SK-N-SH (cell line): ENCODE data around the gene PCNX3. TPM values are rescaled to one million over a fixed set of nuclear protein-coding genes. Genes with fewer than 3 reads are reported as not detected.
A peak's percentile ranks its signal among the peaks of the same experiment; 100 is the strongest.

Source experiments
- CTCF ChIA-PET: fragments of 300-600, 350-600 bp; formaldehyde crosslinking; extraction: SDS; loops from one replicate; lab custom pipeline; 2021; lab: Yijun Ruan, JAX
- POLR2A ChIA-PET: fragments of 350-600 bp; sonication (Branson Sonifier 250); formaldehyde crosslinking; extraction: SDS; loops from one replicate; lab custom pipeline; 2020; ENCODE audit warnings: antibody characterized with exemption, inconsistent platforms; lab: Yijun Ruan, JAX
- DNase-seq: peaks from one replicate; pipeline ENCODE4 v3.0.0; 2012
- H2AFZ ChIP-seq: fragments of 200-600 bp; sonication (generic); 2 replicates; pipeline ENCODE4 v1.8.1; 2016; ENCODE audit warnings: antibody characterized with exemption, mild to moderate bottlenecking, low read depth
- H3F3A ChIP-seq: fragments of 200-600 bp; sonication (generic); replicated peaks from 2 replicates; pipeline ENCODE3; 2016; ENCODE audit warnings: antibody characterized with exemption, mild to moderate bottlenecking; ENCODE audit not compliant: insufficient read depth
- H3K27ac ChIP-seq, 2 experiments: fragments of 200-500 bp in 1 of 2; fragments of 200-600 bp in 1 of 2; sonication (Bioruptor generic) in 1 of 2; sonication (generic), shearing (Covaris generic) in 1 of 2; 2 replicates each; pipeline versions ENCODE4 v1.5.1 to v1.6.1; 2014 to 2016; ENCODE audit warnings: low read depth in 2 of 2, inconsistent platforms in 1 of 2, low read length in 1 of 2, mild to moderate bottlenecking in 1 of 2, mixed read lengths in 1 of 2
- H3K27me3 ChIP-seq: fragments of 200-600 bp; sonication (generic), shearing (Covaris generic); 2 replicates; pipeline ENCODE4 v1.6.1; 2016; ENCODE audit warnings: mixed run types; ENCODE audit not compliant: insufficient read depth
- H3K36me3 ChIP-seq, 2 experiments: fragments of 200-500 bp in 1 of 2; fragments of 200-600 bp in 1 of 2; sonication (Bioruptor generic) in 1 of 2; sonication (generic) in 1 of 2; replicated peaks in 1 of 2; 2 replicates each; pipeline versions ENCODE3 to v1.5.1; 2014 to 2016; ENCODE audit warnings: low read length in 1 of 2, mild to moderate bottlenecking in 1 of 2; ENCODE audit not compliant: insufficient read depth in 2 of 2, control insufficient read depth in 1 of 2
- H3K4me1 ChIP-seq, 2 experiments: fragments of 200-500 bp in 1 of 2; fragments of 200-600 bp in 1 of 2; sonication (Bioruptor generic) in 1 of 2; sonication (generic), shearing (Covaris generic) in 1 of 2; 2 replicates each; pipeline versions ENCODE4 v1.5.1 to v1.6.1; 2014 to 2016; ENCODE audit warnings: low read depth in 1 of 2, low read length in 1 of 2, mixed run types in 1 of 2; ENCODE audit not compliant: insufficient read depth in 2 of 2, control insufficient read depth in 1 of 2
- H3K4me2 ChIP-seq: fragments of 200-600 bp; sonication (generic), shearing (Covaris generic); 2 replicates; pipeline ENCODE4 v1.6.1; 2017; ENCODE audit warnings: mixed run types
- H3K4me3 ChIP-seq, 2 experiments: fragments of 200-500 bp in 1 of 2; fragments of 200-600 bp in 1 of 2; sonication (Bioruptor generic) in 1 of 2; sonication (generic), shearing (Covaris generic) in 1 of 2; 2 replicates each; pipeline versions ENCODE4 v1.5.1 to v1.8.1; 2014 to 2016; ENCODE audit warnings: low read depth in 2 of 2, inconsistent platforms in 1 of 2, low read length in 1 of 2, mild to moderate bottlenecking in 1 of 2, mixed read lengths in 1 of 2, moderate library complexity in 1 of 2
- H3K79me2 ChIP-seq: fragments of 200-600 bp; sonication (generic); 2 replicates; pipeline ENCODE4 v1.8.1; 2017; ENCODE audit warnings: mild to moderate bottlenecking; ENCODE audit not compliant: insufficient read depth
- H3K9ac ChIP-seq: fragments of 200-600 bp; sonication (generic); 2 replicates; pipeline ENCODE4 v1.6.1; 2017; ENCODE audit warnings: mixed run types
- H3K9me2 ChIP-seq: fragments of 200-600 bp; sonication (generic); 2 replicates; pipeline ENCODE4 v1.6.1; 2017; ENCODE audit warnings: mixed run types
- H3K9me3 ChIP-seq: fragments of 200-600 bp; sonication (generic); 2 replicates; pipeline ENCODE4 v1.6.1; 2017; ENCODE audit warnings: mixed run types, mild to moderate bottlenecking, moderate library complexity
- H4K20me1 ChIP-seq: fragments of 200-600 bp; sonication (generic); 2 replicates; pipeline ENCODE4 v1.6.1; 2017; ENCODE audit warnings: mild to moderate bottlenecking, mixed run types; ENCODE audit not compliant: insufficient read depth
- CHD2 ChIP-seq: fragments of 150-350 bp; IDR thresholded peaks from 2 replicates; pipeline ENCODE4 v1.6.1; 2018; ENCODE audit warnings: low read length; ENCODE audit not compliant: partially characterized antibody
- EP300 ChIP-seq, 2 experiments: IDR thresholded peaks; 2 replicates each; pipeline versions ENCODE4 v1.4.0 to v1.6.1; 2012; ENCODE audit warnings: borderline replicate concordance in 1 of 2, low read depth in 1 of 2, low read length in 1 of 2
- GATA2 ChIP-seq: sonication (generic); formaldehyde crosslinking; IDR thresholded peaks from 2 replicates; pipeline ENCODE4 v1.5.0; 2020; ENCODE audit warnings: mild to moderate bottlenecking, missing genetic modification reagents
- MEF2A ChIP-seq: IDR thresholded peaks from 2 replicates; pipeline ENCODE4 v1.4.0; 2012; ENCODE audit warnings: low read depth, borderline replicate concordance
- MXI1 ChIP-seq: IDR thresholded peaks from 2 replicates; pipeline ENCODE4 v1.6.1; 2012; ENCODE audit warnings: mild to moderate bottlenecking, low read depth, low read length, improper control_type of control experiment
- NFIC ChIP-seq: IDR thresholded peaks from 2 replicates; pipeline ENCODE4 v1.4.0; 2012; ENCODE audit warnings: borderline replicate concordance
- POLR2AphosphoS5 ChIP-seq: IDR thresholded peaks from 2 replicates; pipeline ENCODE4 v1.6.1; 2012; ENCODE audit warnings: low read depth, low read length
- RCOR1 ChIP-seq: fragments of 150-350 bp; IDR thresholded peaks from 2 replicates; pipeline ENCODE4 v1.6.1; 2017; ENCODE audit warnings: antibody characterized with exemption, low read length
- RXRA ChIP-seq: IDR thresholded peaks from 2 replicates; pipeline ENCODE4 v1.4.0; 2012; ENCODE audit warnings: low read depth, mild to moderate bottlenecking, borderline replicate concordance
- SIN3A ChIP-seq: IDR thresholded peaks from 2 replicates; pipeline ENCODE4 v1.6.1; 2012; ENCODE audit warnings: low read depth, mild to moderate bottlenecking, low read length, moderate library complexity, borderline replicate concordance
- TCF12 ChIP-seq: IDR thresholded peaks from 2 replicates; pipeline ENCODE4 v1.4.0; 2012
- TEAD4 ChIP-seq: IDR thresholded peaks from 2 replicates; pipeline ENCODE4 v1.4.0; 2012; ENCODE audit warnings: mild to moderate bottlenecking, borderline replicate concordance; ENCODE audit not compliant: insufficient read depth
- WGBS: methylation state at CpG from one replicate; pipeline ENCODE4 v1.1.6; 2017; ENCODE audit warnings: low lambda C conversion rate; 5-methylcytosine and 5-hydroxymethylcytosine counted together
- polyA plus RNA-seq, 3 experiments: library from polyadenylated mRNA; depleted of rRNA; stranded (reverse); fragments of >200 nt; gene quantifications; 2 replicates each; pipeline ENCODE4 v1.2.3, GENCODE V29; 2012

The PCNX3 gene
- polyA plus RNA-seq, 1 of the 3 experiments (the other 2 are of a cell fraction), result 33.7 TPM

DNA sequence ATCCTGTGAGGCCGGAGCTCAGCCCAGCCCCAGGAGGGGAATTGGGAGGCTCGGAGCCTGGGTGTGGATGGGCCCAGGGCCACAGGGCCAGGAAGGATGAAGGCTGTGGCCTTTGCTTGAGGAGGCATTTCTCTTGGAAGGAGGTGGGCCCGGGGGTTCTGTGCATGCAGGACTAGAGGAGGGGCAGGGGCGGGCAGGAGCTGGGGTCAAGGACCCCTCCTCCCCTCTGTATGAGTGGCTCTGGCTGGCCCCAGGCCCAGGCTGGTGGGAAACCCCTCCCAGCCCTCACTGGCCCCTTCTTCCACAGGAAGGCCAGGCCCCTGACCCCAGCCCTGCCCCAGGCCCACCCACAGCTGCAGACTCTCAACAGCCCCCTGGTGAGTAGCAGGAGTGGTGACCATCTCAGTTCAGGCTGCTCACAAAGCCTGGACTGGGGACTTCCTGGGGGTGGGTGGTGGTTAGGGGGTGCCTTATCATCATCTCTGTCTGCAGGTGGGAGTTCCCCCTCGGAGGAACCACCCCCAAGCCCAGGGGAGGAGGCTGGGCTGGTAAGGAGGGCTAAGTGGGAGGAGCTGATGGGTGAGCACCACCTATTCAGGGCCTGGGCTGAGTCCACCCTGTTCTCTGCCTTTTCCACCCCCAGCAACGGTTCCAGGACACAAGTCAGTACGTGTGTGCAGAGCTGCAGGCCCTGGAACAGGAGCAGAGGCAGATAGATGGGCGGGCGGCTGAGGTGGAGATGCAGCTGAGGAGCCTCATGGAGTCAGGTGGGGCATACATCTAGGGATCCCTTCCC is 25.9 kb upstream of the PCNX3 start (continued):
- TF ChIP-seq MEF2A, result no peak
- TF ChIP-seq RCOR1, result no peak
- TF ChIP-seq, all 33 proteins: peak for 0

DNA sequence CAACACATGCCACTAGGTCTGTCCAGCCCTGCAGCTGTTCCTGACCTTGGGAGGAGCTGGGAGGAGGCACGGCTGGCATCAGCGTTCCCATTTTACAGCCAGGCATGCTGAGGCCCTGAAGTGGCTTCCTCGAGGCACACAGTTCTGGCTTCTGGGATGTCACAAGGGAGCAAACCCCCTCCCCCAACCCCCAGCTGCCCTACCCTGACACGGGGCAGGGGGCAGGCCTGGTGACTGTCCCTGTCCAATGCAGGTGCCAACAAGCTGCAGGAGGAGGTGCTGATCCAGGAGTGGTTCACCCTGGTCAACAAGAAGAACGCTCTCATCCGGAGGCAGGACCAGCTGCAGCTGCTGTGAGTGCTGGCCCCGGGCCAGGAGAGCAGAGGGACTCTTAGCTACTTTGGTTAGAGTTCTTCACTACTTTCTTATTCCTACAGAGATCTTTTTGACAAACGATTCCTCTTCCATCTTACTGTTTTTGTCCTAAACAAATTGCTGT is 25.3 kb upstream of the PCNX3 start:
- CTCF ChIA-PET, result interaction anchor here (1.1 to 12.8 kb wide), 5 partner anchors 9 to 49 kb away, joined by 3 to 216 read pairs (median 8); partner anchors contain the start of genes EHBP1L1 and FAM89B
- peaks cover 15% of the 10 kb centered on the region for H3F3A ChIP-seq
- no peak overlapping the region for H3K4me2 ChIP-seq
- H2AFZ ChIP-seq, result no peak overlapping the region
- H3K4me1 ChIP-seq, result peaks cover 0 to 19% of the 10 kb centered on the region in 2 experiments; a peak in 1 of 4 replicates
- peaks cover 0 to 23% of the 10 kb centered on the region in 2 experiments for H3K36me3 ChIP-seq
- H3K27ac ChIP-seq, result no peak overlapping the region
- POLR2A ChIA-PET, result interaction anchor here (0.9 to 1.4 kb wide), 2 partner anchors 14 to 16 kb away, joined by 3 to 4 read pairs; no protein-coding TSS in a partner anchor
- H3K27me3 ChIP-seq, result no peaks in the 10 kb centered on the region
- no peak overlapping the region for H3K4me3 ChIP-seq
- no peak overlapping the region for H3K9ac ChIP-seq
- WGBS, result 84% methylated on average over 2 of the region's 8 CpGs
- no peaks in the 10 kb centered on the region for H3K79me2 ChIP-seq
- 0 out of 2 replicates have a peak, but pooled peaks cover 3% of the 10 kb centered on the region for H4K20me1 ChIP-seq
- no peaks in the 10 kb centered on the region for H3K9me2 ChIP-seq
- TF ChIP-seq EP300 (IDR thresholded peaks at IDR 0.05; ENCODE audit: borderline replicate concordance in 1 of 2, low read depth in 1 of 2, low read length in 1 of 2), result no peak
- TF ChIP-seq MXI1, result no peak
- TF ChIP-seq CHD2, result no peak
- TF ChIP-seq NFIC, result 0 out of 2 replicates have a peak, but pooled peaks have one; percentile 8
- no peak for TF ChIP-seq RXRA
- no peak for TF ChIP-seq GATA2 (CRISPR knock-in tag)
- TF ChIP-seq MEF2A, result no peak
- TF ChIP-seq TEAD4, result no peak
- DNase-seq, result no peak
- no peaks in the 10 kb centered on the region for H3K9me3 ChIP-seq

DNA sequence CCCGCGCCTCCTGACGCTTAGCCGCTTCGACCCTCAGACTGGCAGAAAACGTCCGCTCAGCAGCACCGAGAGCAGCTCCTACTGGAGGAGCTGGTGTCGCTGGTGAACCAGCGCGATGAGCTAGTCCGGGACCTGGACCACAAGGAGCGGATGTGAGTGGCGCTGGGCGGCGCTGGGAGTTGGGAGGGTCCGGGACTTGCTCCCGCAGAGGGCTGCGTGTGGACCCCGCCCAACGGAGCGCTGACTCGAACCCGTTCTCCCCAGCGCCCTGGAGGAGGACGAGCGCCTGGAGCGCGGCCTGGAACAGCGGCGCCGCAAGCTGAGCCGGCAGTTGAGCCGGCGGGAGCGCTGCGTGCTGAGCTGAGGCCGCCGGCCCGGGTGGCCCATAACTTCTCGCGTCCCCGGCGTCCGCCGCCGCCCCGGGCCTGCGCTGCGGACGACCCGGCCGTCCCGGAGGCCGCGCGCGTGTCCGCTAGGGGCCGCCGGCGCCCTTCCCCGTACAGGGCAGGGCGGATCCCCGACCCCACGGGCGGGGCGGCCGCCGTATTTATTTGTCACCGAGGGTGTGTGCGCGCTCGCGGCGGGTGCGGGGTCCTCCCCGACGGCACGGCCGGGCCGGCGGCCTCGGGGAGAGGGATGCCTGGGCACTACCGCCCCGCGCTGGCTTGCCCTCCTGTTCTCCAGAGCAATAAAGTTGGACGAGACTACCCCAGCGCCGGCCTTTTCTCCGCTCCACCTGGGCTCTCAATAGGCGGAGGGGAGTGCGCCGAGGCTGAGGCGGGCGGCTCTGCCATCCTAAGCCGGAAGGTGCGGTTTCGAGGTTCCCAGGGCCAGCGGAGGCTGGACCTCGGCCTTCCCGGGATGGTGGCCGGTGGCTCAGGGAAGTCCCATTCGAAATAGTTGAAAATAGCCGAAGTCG is 23.4 kb upstream of the PCNX3 start:
- H3K9ac ChIP-seq, result no peak overlapping the region
- H4K20me1 ChIP-seq, result no peaks in the 10 kb centered on the region
- no peak for DNase-seq
- no peaks in the 10 kb centered on the region for H3K27me3 ChIP-seq
- H3K9me3 ChIP-seq, result no peaks in the 10 kb centered on the region
- H3K4me1 ChIP-seq, result peaks cover 0 to 12% of the 10 kb centered on the region in 2 experiments; a peak in 1 of 4 replicates
- no peak overlapping the region for H3K4me2 ChIP-seq
- peaks cover 9% of the 10 kb centered on the region for H3F3A ChIP-seq
- H2AFZ ChIP-seq, result no peak overlapping the region
- H3K36me3 ChIP-seq, result peaks cover 0 to 23% of the 10 kb centered on the region in 2 experiments
- no peaks in the 10 kb centered on the region for H3K79me2 ChIP-seq
- no peak overlapping the region for H3K4me3 ChIP-seq
- no peak overlapping the region for H3K27ac ChIP-seq
- no peak for TF ChIP-seq TCF12
- no peak for TF ChIP-seq SIN3A
- TF ChIP-seq POLR2AphosphoS5, result no peak
- no peak for TF ChIP-seq NFIC
- no peak for TF ChIP-seq RCOR1
- TF ChIP-seq MEF2A, result no peak
- no peak for TF ChIP-seq CHD2
- no peak for TF ChIP-seq GATA2 (CRISPR knock-in tag)
- TF ChIP-seq TEAD4, result no peak
- H3K9me2 ChIP-seq, result no peaks in the 10 kb centered on the region
- POLR2A ChIA-PET, result interaction anchor here (1.2 kb wide), 1 partner anchor 19 kb away, joined by 4 read pairs; the partner anchor contains the start of gene FAM89B
- 97% methylated on average over 55 of the region's 106 CpGs for WGBS
- CTCF ChIA-PET, result interaction anchor here (0.8 to 12.8 kb wide), 9 partner anchors 13 to 427 kb away, joined by 3 to 216 read pairs (median 4); partner anchors contain the start of genes EHBP1L1 and FAM89B
